IMR-90 (cell line): ENCODE data around the gene TMC1. TPM values are rescaled to one million over a fixed set of nuclear protein-coding genes. Genes with fewer than 3 reads are reported as not detected.

ENCODE experiments used
- ATAC-seq: fragments of 200-7000 bp; cut with Tn5 transposase; 2 replicates; pipeline ENCODE4 v1.9.1; 2020; ENCODE audit warnings: low read depth, mild to moderate bottlenecking, moderate library complexity
- BruUV-seq: library from RNA; stranded (reverse); fragments of 400-500 nt; replicated peaks from 2 replicates; lab custom pipeline; 2021; lab: Mats Ljungman, UMichigan
- CTCF ChIA-PET: fragments of 300-600 bp; formaldehyde crosslinking; extraction: SDS; loops from one replicate; lab custom pipeline; 2021; ENCODE audit warnings: antibody characterized with exemption; lab: Yijun Ruan, JAX
- POLR2A ChIA-PET: fragments of 300-600 bp; sonication (Branson Sonifier 250); formaldehyde crosslinking; loops from one replicate; lab custom pipeline; 2022; ENCODE audit warnings: antibody characterized with exemption; ENCODE audit not compliant: unreplicated experiment; lab: Charles Lee
- DNase-seq: peaks from one replicate; pipeline ENCODE4 v3.0.0; 2013
- H2AFZ ChIP-seq: replicated peaks from 2 replicates; pipeline ENCODE3; 2013; ENCODE audit warnings: low read length, mild to moderate bottlenecking; ENCODE audit not compliant: poor library complexity
- H2AK5ac ChIP-seq: 2 replicates; pipeline ENCODE4 v1.6.1; 2013; ENCODE audit warnings: low read depth, low read length, inconsistent platforms
- H2AK9ac ChIP-seq: replicated peaks from 2 replicates; pipeline ENCODE3; 2013; ENCODE audit warnings: mild to moderate bottlenecking, low read depth, low read length, moderate library complexity; ENCODE audit not compliant: poor library complexity
- H2BK120ac ChIP-seq: 2 replicates; pipeline ENCODE4 v1.6.1; 2013; ENCODE audit warnings: low read depth, low read length, inconsistent platforms
- H2BK15ac ChIP-seq: 3 replicates; pipeline ENCODE4 v1.6.1; 2013; ENCODE audit warnings: low read depth, low read length, inconsistent platforms
- H2BK20ac ChIP-seq: 2 replicates; pipeline ENCODE4 v1.6.1; 2013; ENCODE audit warnings: low read depth, mild to moderate bottlenecking, inconsistent platforms, low read length, moderate library complexity
- H2BK5ac ChIP-seq: 2 replicates; pipeline ENCODE4 v1.6.1; 2013; ENCODE audit warnings: mild to moderate bottlenecking, low read depth, low read length, inconsistent platforms; ENCODE audit not compliant: poor library complexity, severe bottlenecking
- H3K14ac ChIP-seq: replicated peaks from 2 replicates; pipeline ENCODE4 v1.6.1; 2013; ENCODE audit warnings: low read depth, low read length, inconsistent platforms
- H3K18ac ChIP-seq: 2 replicates; pipeline ENCODE4 v1.6.1; 2013; ENCODE audit warnings: low read depth, low read length, control low read depth
- H3K23ac ChIP-seq: 2 replicates; pipeline ENCODE4 v1.6.1; 2013; ENCODE audit warnings: low read depth, low read length, inconsistent platforms
- H3K27ac ChIP-seq: 2 replicates; pipeline ENCODE4 v1.5.1; 2013; ENCODE audit warnings: mild to moderate bottlenecking, control low read depth, low read length; ENCODE audit not compliant: insufficient read depth
- H3K27me3 ChIP-seq: 2 replicates; pipeline ENCODE4 v1.6.1; 2013; ENCODE audit warnings: low read length; ENCODE audit not compliant: control insufficient read depth, insufficient read depth
- H3K36me3 ChIP-seq: 2 replicates; pipeline ENCODE4 v1.6.1; 2013; ENCODE audit warnings: low read length, mixed read lengths; ENCODE audit not compliant: control insufficient read depth, insufficient read depth
- H3K4ac ChIP-seq: 2 replicates; pipeline ENCODE4 v1.6.1; 2013; ENCODE audit warnings: low read depth, low read length, inconsistent platforms
- H3K4me1 ChIP-seq: 2 replicates; pipeline ENCODE4 v1.6.1; 2013; ENCODE audit warnings: low read length, mixed read lengths; ENCODE audit not compliant: control insufficient read depth, insufficient read depth
- H3K4me2 ChIP-seq: 2 replicates; pipeline ENCODE4 v1.6.1; 2013; ENCODE audit warnings: low read depth, mild to moderate bottlenecking, control low read depth, low read length, moderate library complexity
- H3K4me3 ChIP-seq: 2 replicates; pipeline ENCODE4 v1.5.1; 2013; ENCODE audit warnings: low read depth, mild to moderate bottlenecking, control low read depth, low read length, moderate library complexity; ENCODE audit not compliant: insufficient read depth
- H3K56ac ChIP-seq: 2 replicates; pipeline ENCODE4 v1.6.1; 2013; ENCODE audit warnings: low read length, inconsistent platforms; ENCODE audit not compliant: insufficient read depth; ENCODE audit errors: extremely low read depth
- H3K79me1 ChIP-seq, 2 experiments: 2 replicates each; pipeline ENCODE4 v1.6.1; 2013; ENCODE audit warnings: low read length in 2 of 2, inconsistent platforms in 1 of 2, low read depth in 1 of 2
- H3K9ac ChIP-seq: 2 replicates; pipeline ENCODE4 v1.6.1; 2013; ENCODE audit warnings: low read depth, low read length, control low read depth
- H3K9me1 ChIP-seq: 2 replicates; pipeline ENCODE4 v1.6.1; 2013; ENCODE audit warnings: low read length, inconsistent platforms; ENCODE audit not compliant: insufficient read depth
- H3K9me3 ChIP-seq: 2 replicates; pipeline ENCODE4 v1.6.1; 2013; ENCODE audit warnings: low read length; ENCODE audit not compliant: control insufficient read depth, insufficient read depth
- H4K20me1 ChIP-seq: 2 replicates; pipeline ENCODE4 v1.6.1; 2013; ENCODE audit warnings: low read length, inconsistent platforms; ENCODE audit not compliant: insufficient read depth
- H4K5ac ChIP-seq: 2 replicates; pipeline ENCODE4 v1.6.1; 2013; ENCODE audit warnings: mild to moderate bottlenecking, low read depth, low read length, control low read depth
- H4K8ac ChIP-seq, 2 experiments: 2 replicates each; pipeline ENCODE4 v1.6.1; 2013; ENCODE audit warnings: low read depth in 2 of 2, low read length in 2 of 2, control low read depth in 1 of 2, inconsistent platforms in 1 of 2
- H4K91ac ChIP-seq: 2 replicates; pipeline ENCODE4 v1.6.1; 2013; ENCODE audit warnings: low read depth, low read length, inconsistent platforms; ENCODE audit not compliant: insufficient read depth
- BHLHE40 ChIP-seq: fragments of 150-350 bp; IDR thresholded peaks from 2 replicates; pipeline ENCODE4 v1.6.1; 2016; ENCODE audit warnings: mild to moderate bottlenecking, low read depth, low read length
- CEBPB ChIP-seq: IDR thresholded peaks from 2 replicates; pipeline ENCODE4 v1.6.1; 2012; ENCODE audit warnings: low read depth, low read length, improper control_type of control experiment
- CHD1 ChIP-seq: IDR thresholded peaks from 2 replicates; pipeline ENCODE4 v1.6.1; 2012; ENCODE audit warnings: low read depth, low read length, improper control_type of control experiment
- CTCF ChIP-seq: conservative IDR thresholded peaks from 2 replicates; pipeline ENCODE4 v1.5.1; 2012; ENCODE audit warnings: mild to moderate bottlenecking, low read depth, low read length, improper control_type of control experiment
- FOS ChIP-seq: fragments of 150-350 bp; IDR thresholded peaks from 2 replicates; pipeline ENCODE4 v1.6.1; 2016; ENCODE audit warnings: low read depth, low read length
- MAFK ChIP-seq: IDR thresholded peaks from 2 replicates; pipeline ENCODE4 v1.6.1; 2012; ENCODE audit warnings: low read depth, low read length, improper control_type of control experiment
- MAZ ChIP-seq: IDR thresholded peaks from 2 replicates; pipeline ENCODE4 v1.6.1; 2012; ENCODE audit warnings: low read depth, mild to moderate bottlenecking, low read length, improper control_type of control experiment, moderate library complexity, borderline replicate concordance
- MXI1 ChIP-seq: IDR thresholded peaks from 2 replicates; pipeline ENCODE4 v1.6.1; 2012; ENCODE audit warnings: low read depth, mild to moderate bottlenecking, low read length, moderate library complexity, borderline replicate concordance
- NFE2L2 ChIP-seq: fragments of 150-350 bp; IDR thresholded peaks from 2 replicates; pipeline ENCODE4 v1.6.1; 2016; ENCODE audit warnings: low read depth, mild to moderate bottlenecking, low read length
- POLR2A ChIP-seq: IDR thresholded peaks from 2 replicates; pipeline ENCODE4 v1.6.1; 2012; ENCODE audit warnings: mild to moderate bottlenecking, low read depth, low read length
- RAD21 ChIP-seq: IDR thresholded peaks from 2 replicates; pipeline ENCODE4 v1.6.1; 2012; ENCODE audit warnings: low read length, improper control_type of control experiment
- RCOR1 ChIP-seq: IDR thresholded peaks from 2 replicates; pipeline ENCODE4 v1.6.1; 2012; ENCODE audit warnings: mild to moderate bottlenecking, low read length, improper control_type of control experiment; ENCODE audit not compliant: insufficient replicate concordance
- RFX5 ChIP-seq: IDR thresholded peaks from 2 replicates; pipeline ENCODE4 v1.8.0; 2012; ENCODE audit warnings: low read depth, mild to moderate bottlenecking, low read length, moderate library complexity
- SMC3 ChIP-seq: fragments of 150-350 bp; IDR thresholded peaks from 2 replicates; pipeline ENCODE4 v1.6.1; 2016; ENCODE audit warnings: low read depth, mild to moderate bottlenecking, antibody characterized with exemption, low read length, moderate library complexity
- USF2 ChIP-seq: fragments of 150-350 bp; IDR thresholded peaks from 2 replicates; pipeline ENCODE4 v1.6.1; 2017; ENCODE audit warnings: mild to moderate bottlenecking, antibody characterized with exemption, low read length, low read depth
- dilution Hi-C: fragments of 300-500 bp; cut with HindIII; formaldehyde crosslinking; loops from one replicate; pipeline ENCODE4 v1.14.3; 2018; ENCODE audit warnings: low sequenced_read_pairs; ENCODE audit not compliant: unreplicated experiment
- in situ Hi-C: fragments of 300-500 bp; cut with MboI; formaldehyde crosslinking; loops from 3 replicates; pipeline ENCODE4 v1.14.3; 2019; ENCODE audit warnings: low sequenced_read_pairs, inconsistent platforms, mixed read lengths
- intact Hi-C: fragments of 100-400 bp; cut with micrococcal nuclease; formaldehyde crosslinking; loops from 2 replicates; pipeline ENCODE4 v1.10.0; 2022
- polyA plus RNA-seq, 3 experiments: library from polyadenylated mRNA; depleted of rRNA; stranded (reverse); fragments of >200 nt; gene quantifications; 2 replicates each; pipeline ENCODE4 v1.2.3, GENCODE V29; 2012; ENCODE audit warnings: low replicate concordance in 1 of 3
- total RNA-seq: library from RNA; depleted of rRNA; stranded (reverse); fragments of >200 nt; gene quantifications from 2 replicates; pipeline ENCODE4 v1.2.3, GENCODE V29; 2012
- TF ChIP-seq, protein P1 (sequence below): fragments of 150-350 bp; IDR thresholded peaks from 2 replicates; pipeline ENCODE4 v1.6.1; 2016; ENCODE audit warnings: low read depth, mild to moderate bottlenecking, low read length, moderate library complexity, borderline replicate concordance

Gene TMC1
- total and polyA plus RNA-seq, 2 of the 4 experiments (the other 2 are of a cell fraction), result not detected

DNA sequence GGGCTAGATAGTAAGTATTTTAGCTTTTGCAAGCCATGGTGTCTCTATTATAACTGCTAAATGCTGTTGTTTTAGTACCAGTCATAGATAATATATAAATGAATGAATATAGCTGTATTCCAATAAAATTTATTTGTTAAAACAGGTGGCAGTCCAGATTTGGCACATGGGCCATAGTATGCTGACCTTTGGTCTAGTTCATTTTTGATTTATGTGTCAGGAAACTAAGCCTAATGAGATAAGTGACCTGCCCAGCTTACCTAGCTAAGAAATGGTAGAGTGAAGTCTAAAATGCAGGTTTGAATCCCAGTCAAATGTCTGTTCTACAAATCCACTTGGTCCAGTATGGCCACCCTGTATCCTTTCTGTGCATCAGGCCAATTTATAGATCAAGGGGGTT is 292.1 kb downstream of the TMC1 start:
- H4K8ac ChIP-seq, result no peak overlapping the region
- no peak overlapping the region for H3K9ac ChIP-seq
- no peak overlapping the region for H3K4ac ChIP-seq
- H3K14ac ChIP-seq, result no peak overlapping the region
- no peaks in the 10 kb centered on the region for H3K4me1 ChIP-seq
- no peaks in the 10 kb centered on the region for H3K79me1 ChIP-seq
- in situ Hi-C loops, result no loop called here
- CTCF ChIA-PET, result no interaction called here
- intact Hi-C loops, result no loop called here
- no TSS peak for BruUV-seq
- no peak overlapping the region for H2BK5ac ChIP-seq
- peaks cover 3% of the 10 kb centered on the region; the same call in 1 of the 2 replicates for H3K27me3 ChIP-seq
- no peak overlapping the region for H3K56ac ChIP-seq
- H2BK120ac ChIP-seq, result no peak overlapping the region
- no peak overlapping the region for H2BK20ac ChIP-seq
- H2AFZ ChIP-seq, result no peak overlapping the region
- POLR2A ChIA-PET, result no interaction called here
- H2BK15ac ChIP-seq, result no peak overlapping the region
- H3K18ac ChIP-seq, result no peak overlapping the region
- H4K91ac ChIP-seq, result no peak overlapping the region
- H3K4me3 ChIP-seq, result no peak overlapping the region
- H3K36me3 ChIP-seq, result no peaks in the 10 kb centered on the region
- H4K20me1 ChIP-seq, result no peaks in the 10 kb centered on the region
- no peak overlapping the region for H3K27ac ChIP-seq
- ATAC-seq (no peak), DNase-seq (no peak)
- no peaks in the 10 kb centered on the region for H3K9me1 ChIP-seq
- no peak for TF ChIP-seq FOS
- no peak for TF ChIP-seq POLR2A
- TF ChIP-seq NFE2L2, result no peak
- no peak for TF ChIP-seq MAZ
- TF ChIP-seq RCOR1, result no peak
- no peak for TF ChIP-seq BHLHE40
- no peak for TF ChIP-seq MXI1
- TF ChIP-seq RFX5, result no peak
- TF ChIP-seq SMC3, result no peak
- TF ChIP-seq USF2, result no peak
- no peak for TF ChIP-seq CTCF
- TF ChIP-seq CEBPB, result no peak
- no peak for TF ChIP-seq MAFK
- TF ChIP-seq, protein P1, sequence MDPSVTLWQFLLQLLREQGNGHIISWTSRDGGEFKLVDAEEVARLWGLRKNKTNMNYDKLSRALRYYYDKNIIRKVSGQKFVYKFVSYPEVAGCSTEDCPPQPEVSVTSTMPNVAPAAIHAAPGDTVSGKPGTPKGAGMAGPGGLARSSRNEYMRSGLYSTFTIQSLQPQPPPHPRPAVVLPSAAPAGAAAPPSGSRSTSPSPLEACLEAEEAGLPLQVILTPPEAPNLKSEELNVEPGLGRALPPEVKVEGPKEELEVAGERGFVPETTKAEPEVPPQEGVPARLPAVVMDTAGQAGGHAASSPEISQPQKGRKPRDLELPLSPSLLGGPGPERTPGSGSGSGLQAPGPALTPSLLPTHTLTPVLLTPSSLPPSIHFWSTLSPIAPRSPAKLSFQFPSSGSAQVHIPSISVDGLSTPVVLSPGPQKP, result no peak
- TF ChIP-seq CHD1, result no peak
- TF ChIP-seq RAD21, result no peak
- dilution Hi-C loops, result no loop called here
- no peak overlapping the region for H3K23ac ChIP-seq
- H4K5ac ChIP-seq, result no peak overlapping the region
- no peak overlapping the region for H2AK9ac ChIP-seq
- H2AK5ac ChIP-seq, result no peak overlapping the region
- H3K4me2 ChIP-seq, result no peak overlapping the region
- H3K9me3 ChIP-seq, result no peaks in the 10 kb centered on the region
